Lung (tissue), 12 donors: Measurements from ENCODE around the gene VSIG1. TPM values are rescaled to one million over a fixed set of nuclear protein-coding genes. Genes with fewer than 3 reads are reported as not detected.
A peak's percentile ranks its signal among the peaks of the same experiment; 100 is the strongest.

Experiments
- ATAC-seq: fragments of 200-7000 bp; cut with Tn5 transposase; one replicate; pipeline ENCODE4 v1.9.1; 2020; ENCODE audit warnings: moderate number of reproducible peaks; ENCODE audit not compliant: insufficient read depth, low FRiP score
- DNase-seq, 3 donors: peaks; one replicate each; pipeline ENCODE4 v3.0.0-alpha.2; 2013 to 2017
- H3K27ac ChIP-seq, 2 donors: one replicate each; pipeline ENCODE4 v1.5.1; 2013; ENCODE audit warnings: mild to moderate bottlenecking in 2 of 2, moderate library complexity in 2 of 2, control low read depth in 1 of 2, inconsistent platforms in 1 of 2, low read depth in 1 of 2, low read length in 1 of 2
- H3K27me3 ChIP-seq, 3 donors: one replicate each; pipeline ENCODE4 v1.5.1; 2013; ENCODE audit warnings: low read length in 2 of 3; ENCODE audit not compliant: control insufficient read depth in 3 of 3, insufficient read depth in 3 of 3
- H3K36me3 ChIP-seq, 4 donors: one replicate each; pipeline ENCODE4 v1.5.1; 2013; ENCODE audit warnings: low read length in 4 of 4, mild to moderate bottlenecking in 1 of 4, moderate library complexity in 1 of 4; ENCODE audit not compliant: control insufficient read depth in 4 of 4, insufficient read depth in 4 of 4
- H3K4me1 ChIP-seq, 5 donors: one replicate each; pipeline ENCODE4 v1.5.1; 2013; ENCODE audit warnings: low read length in 5 of 5, mild to moderate bottlenecking in 2 of 5, moderate library complexity in 1 of 5; ENCODE audit not compliant: control insufficient read depth in 5 of 5, insufficient read depth in 5 of 5
- H3K4me3 ChIP-seq: one replicate; pipeline ENCODE4 v1.5.1; 2013; ENCODE audit warnings: mild to moderate bottlenecking, control low read depth, moderate library complexity
- H3K9ac ChIP-seq, 2 donors: one replicate each; pipeline ENCODE4 v1.5.1; 2013; ENCODE audit warnings: low read length in 2 of 2, control low read depth in 1 of 2; ENCODE audit not compliant: insufficient read depth in 1 of 2
- H3K9me3 ChIP-seq, 4 donors: one replicate each; pipeline ENCODE4 v1.5.1; 2013; ENCODE audit warnings: low read length in 3 of 4, mild to moderate bottlenecking in 1 of 4, moderate library complexity in 1 of 4; ENCODE audit not compliant: control insufficient read depth in 4 of 4, insufficient read depth in 3 of 4
- CTCF ChIP-seq: IDR thresholded peaks from 2 replicates; pipeline ENCODE4 v1.5.1; 2012; ENCODE audit warnings: mild to moderate bottlenecking; ENCODE audit errors: control extremely low read depth, extremely low read depth
- WGBS, 2 donors: extraction: QIAGEN DNeasy Blood & Tissue Kit; methylation state at CpG; one replicate each; pipeline ENCODE4 v1.1.7; 2013; 5-methylcytosine and 5-hydroxymethylcytosine counted together
- polyA plus RNA-seq, 2 donors: library from polyadenylated mRNA; stranded (reverse); fragments of 200-250 nt; gene quantifications; one replicate each; pipeline ENCODE4 v1.2.1, GENCODE V29; 2013
- total RNA-seq, 2 donors: library from RNA; depleted of rRNA in 1 of 2; stranded (reverse); fragments of >200 nt in 1 of 2; gene quantifications; one replicate each; pipeline ENCODE4 v1.2.1, GENCODE V29; 2014 to 2021
- donor health status: control.
- donor health status: control.
- donor health status: Bipolar disorder and iron deficiency.
- donor health status: healthy.
- donor health status: DM: yes; HTN: yes; CAD: no.

VSIG1 gene
- total and polyA plus RNA-seq, 4 donors: 0.57 to 4.3 (median 1.7) TPM

- Histone ChIP-seq H3K27ac (no peak overlapping the region), H3K9ac (no peak overlapping the region), H3K36me3 (no peaks in the 10 kb centered on the region), H3K4me1 (no peaks in the 10 kb centered on the region), H3K27me3 (peaks cover 0 to 65% (median 12%) of the 10 kb centered on the region in 3 donors), H3K9me3 (no peaks in the 10 kb centered on the region), H3K4me3 (no peak overlapping the region)
- no peak for TF ChIP-seq CTCF
- WGBS, 2 donors: 89 to 96% methylated on average over 5 of the region's 5 CpGs
- no peak for DNase-seq
- ATAC-seq: no peak
Measured at GRCh38 chrX:108032944-108033343, 11.9 kb upstream of the VSIG1 start.

GRCh38 chrX:108033890-108034289 lies 11.0 kb upstream of the VSIG1 start:
- DNase-seq (peak in 1 of 3 donors; percentile 11), ATAC-seq (no peak)
- Histone ChIP-seq H3K4me1 (no peaks in the 10 kb centered on the region), H3K4me3 (no peak overlapping the region), H3K27me3 (peaks cover 0 to 57% (median 5%) of the 10 kb centered on the region in 3 donors), H3K9ac (no peak overlapping the region), H3K36me3 (no peaks in the 10 kb centered on the region), H3K27ac (no peak overlapping the region), H3K9me3 (no peaks in the 10 kb centered on the region)
- 58 to 82% methylated on average over 3 of the region's 3 CpGs for WGBS, 2 donors
- TF ChIP-seq CTCF: no peak

- Histone ChIP-seq H3K4me3 (no peak overlapping the region), H3K27me3 (peaks cover 0 to 51% (median 8%) of the 10 kb centered on the region in 3 donors), H3K9ac (no peak overlapping the region), H3K36me3 (no peaks in the 10 kb centered on the region), H3K4me1 (no peaks in the 10 kb centered on the region), H3K9me3 (no peaks in the 10 kb centered on the region), H3K27ac (no peak overlapping the region)
- no peak for TF ChIP-seq CTCF
- ATAC-seq: no peak
- DNase-seq: no peak
- WGBS, 2 donors: 68 to 93% methylated on average over 3 of the region's 3 CpGs
Measured at GRCh38 chrX:108034725-108035124, 10.1 kb upstream of the VSIG1 start.

GRCh38 chrX:108036298-108036973 lies 8.4 kb upstream of the VSIG1 start:
- Histone ChIP-seq H3K36me3 (no peaks in the 10 kb centered on the region), H3K9me3 (no peaks in the 10 kb centered on the region), H3K9ac (no peak overlapping the region), H3K27ac (no peak overlapping the region), H3K4me1 (no peaks in the 10 kb centered on the region), H3K4me3 (no peak overlapping the region), H3K27me3 (peaks cover 0 to 50% (median 12%) of the 10 kb centered on the region in 3 donors)
- DNase-seq (peak in 2 of 3 donors; percentile 2 to 4), ATAC-seq (peak; percentile 80)
- 49 to 71% methylated on average over 4 of the region's 4 CpGs for WGBS, 2 donors
- TF ChIP-seq CTCF: no peak
